ENCODE data around the gene MED13. TPM values are rescaled to one million over a fixed set of nuclear protein-coding genes. Genes with fewer than 3 reads are reported as not detected.

The MED13 gene, protein sequence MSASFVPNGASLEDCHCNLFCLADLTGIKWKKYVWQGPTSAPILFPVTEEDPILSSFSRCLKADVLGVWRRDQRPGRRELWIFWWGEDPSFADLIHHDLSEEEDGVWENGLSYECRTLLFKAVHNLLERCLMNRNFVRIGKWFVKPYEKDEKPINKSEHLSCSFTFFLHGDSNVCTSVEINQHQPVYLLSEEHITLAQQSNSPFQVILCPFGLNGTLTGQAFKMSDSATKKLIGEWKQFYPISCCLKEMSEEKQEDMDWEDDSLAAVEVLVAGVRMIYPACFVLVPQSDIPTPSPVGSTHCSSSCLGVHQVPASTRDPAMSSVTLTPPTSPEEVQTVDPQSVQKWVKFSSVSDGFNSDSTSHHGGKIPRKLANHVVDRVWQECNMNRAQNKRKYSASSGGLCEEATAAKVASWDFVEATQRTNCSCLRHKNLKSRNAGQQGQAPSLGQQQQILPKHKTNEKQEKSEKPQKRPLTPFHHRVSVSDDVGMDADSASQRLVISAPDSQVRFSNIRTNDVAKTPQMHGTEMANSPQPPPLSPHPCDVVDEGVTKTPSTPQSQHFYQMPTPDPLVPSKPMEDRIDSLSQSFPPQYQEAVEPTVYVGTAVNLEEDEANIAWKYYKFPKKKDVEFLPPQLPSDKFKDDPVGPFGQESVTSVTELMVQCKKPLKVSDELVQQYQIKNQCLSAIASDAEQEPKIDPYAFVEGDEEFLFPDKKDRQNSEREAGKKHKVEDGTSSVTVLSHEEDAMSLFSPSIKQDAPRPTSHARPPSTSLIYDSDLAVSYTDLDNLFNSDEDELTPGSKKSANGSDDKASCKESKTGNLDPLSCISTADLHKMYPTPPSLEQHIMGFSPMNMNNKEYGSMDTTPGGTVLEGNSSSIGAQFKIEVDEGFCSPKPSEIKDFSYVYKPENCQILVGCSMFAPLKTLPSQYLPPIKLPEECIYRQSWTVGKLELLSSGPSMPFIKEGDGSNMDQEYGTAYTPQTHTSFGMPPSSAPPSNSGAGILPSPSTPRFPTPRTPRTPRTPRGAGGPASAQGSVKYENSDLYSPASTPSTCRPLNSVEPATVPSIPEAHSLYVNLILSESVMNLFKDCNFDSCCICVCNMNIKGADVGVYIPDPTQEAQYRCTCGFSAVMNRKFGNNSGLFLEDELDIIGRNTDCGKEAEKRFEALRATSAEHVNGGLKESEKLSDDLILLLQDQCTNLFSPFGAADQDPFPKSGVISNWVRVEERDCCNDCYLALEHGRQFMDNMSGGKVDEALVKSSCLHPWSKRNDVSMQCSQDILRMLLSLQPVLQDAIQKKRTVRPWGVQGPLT (N-terminal part only)
- 20.6 and 22.7 TPM in 2 replicates for total RNA-seq

DNA sequence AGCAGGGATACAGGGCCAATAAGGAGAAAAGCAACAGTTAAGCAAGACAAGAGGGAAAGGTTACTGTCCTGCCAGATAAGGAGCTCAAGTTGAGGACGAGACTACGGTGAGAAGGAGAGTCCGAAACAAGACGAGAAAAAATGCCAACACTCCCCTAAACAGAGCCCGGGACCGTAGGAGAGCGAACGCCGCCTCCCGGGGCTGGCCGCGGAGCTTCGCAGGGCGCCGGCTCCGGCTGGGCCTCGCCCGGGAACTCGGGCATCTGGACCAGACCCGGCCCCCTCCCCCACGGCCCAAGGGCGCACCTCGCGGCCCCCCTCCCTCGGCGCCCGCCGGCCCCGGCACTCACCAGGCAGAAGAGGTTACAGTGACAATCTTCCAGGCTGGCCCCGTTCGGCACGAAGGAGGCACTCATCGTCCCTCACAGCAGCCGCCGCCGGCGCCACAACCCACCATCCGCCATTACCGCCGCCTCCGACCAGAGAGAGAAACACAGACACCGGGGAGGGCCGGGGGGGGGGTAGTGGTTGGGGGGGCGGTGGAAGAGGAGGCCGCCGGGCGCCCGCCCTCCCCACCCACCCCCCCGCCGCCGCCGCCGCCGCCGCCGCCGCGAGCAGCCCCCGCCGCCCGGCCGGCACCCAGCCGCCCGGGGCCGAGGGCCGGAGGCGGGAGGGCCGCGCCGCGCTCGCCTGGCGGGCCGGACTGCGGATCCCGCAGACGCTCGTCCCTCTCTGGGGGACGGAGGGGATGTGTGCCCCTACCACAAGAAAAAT lies at the start of gene MED13:
Gene MED13, minus strand, starts transcription at position 488 of the 773 bp plus-strand sequence. Its CDS starts 73 bp downstream, at position 415.

DNA sequence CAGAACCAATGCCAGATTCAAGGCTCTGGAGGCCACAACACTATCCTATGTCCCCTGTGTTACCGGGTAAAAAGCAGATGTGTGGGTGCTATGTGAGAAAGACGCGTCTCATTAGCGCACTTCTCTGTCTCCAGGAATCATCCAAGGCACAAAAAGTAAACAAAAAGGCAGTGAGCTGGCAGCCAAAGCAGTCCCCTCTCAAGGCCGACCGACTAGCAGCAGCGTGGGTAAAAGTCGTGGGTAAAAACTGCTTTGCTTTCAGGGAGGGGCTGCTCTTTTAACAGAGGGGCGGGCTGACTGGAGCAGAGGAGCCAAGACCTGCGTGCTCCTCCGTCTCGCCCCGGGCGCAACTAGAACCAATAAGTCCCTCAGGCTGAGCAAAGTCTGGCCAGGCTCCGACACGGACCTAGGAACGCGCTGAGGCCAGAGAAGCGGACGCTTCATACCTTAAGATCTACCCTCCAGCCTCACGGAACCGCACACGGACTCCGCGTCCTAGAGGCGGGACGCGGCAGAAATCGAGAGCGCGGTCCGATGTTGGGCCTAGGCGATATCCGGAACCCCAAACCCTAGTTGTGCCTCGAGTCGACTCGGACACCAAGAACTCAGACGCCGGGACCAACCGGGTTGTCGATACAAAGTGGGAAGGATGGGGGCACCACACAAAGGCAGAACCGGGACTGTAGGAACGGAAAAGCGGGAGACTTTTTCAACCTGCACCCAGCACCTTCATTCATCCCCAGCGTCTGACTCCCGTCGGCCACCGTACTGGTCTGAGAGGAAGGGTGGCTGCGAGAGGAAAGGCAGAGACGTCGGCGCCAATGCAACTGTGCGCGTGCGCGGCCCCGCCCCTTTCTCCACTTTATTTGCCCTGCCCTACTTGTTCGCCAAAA lies 137.6 kb downstream of the MED13 start, which contains the start of gene INTS2:
Gene INTS2, minus strand, starts transcription at position 775 of the 893 bp plus-strand sequence. CDS start 1,338 bp downstream, outside the sequence.

Other genes with a start within 250 kb of the MED13 start
- 1.3 and 3.2 TPM in 2 replicates for gene BRIP1, start 201.8 kb downstream of the MED13 start, total RNA-seq
- gene INTS2, start 137.3 kb downstream of the MED13 start, total RNA-seq, result 6.2 and 7.8 TPM in 2 replicates

Measured in cardiac atrium fibroblast (primary cell).